ENCODE measurements around the gene PRKCE.

PRKCE gene

GRCh38 chr2:46008091-46008870 lies 356.8 kb downstream of the PRKCE start:
- no peak for DNase-seq

GRCh38 chr2:46009315-46009714 lies 357.8 kb downstream of the PRKCE start:
- DNase-seq = no peak

GRCh38 chr2:46009772-46010171 lies 358.3 kb downstream of the PRKCE start:
- DNase-seq = no peak

GRCh38 chr2:46010223-46010924 lies 358.9 kb downstream of the PRKCE start:
- DNase-seq = no peak

GRCh38 chr2:46010925-46011490 lies 359.5 kb downstream of the PRKCE start:
- no peak for DNase-seq

GRCh38 chr2:46012618-46013240 lies 361.3 kb downstream of the PRKCE start:
- DNase-seq = no peak

GRCh38 chr2:46013726-46014125 lies 362.3 kb downstream of the PRKCE start:
- no peak for DNase-seq

GRCh38 chr2:46014911-46015654 lies 363.6 kb downstream of the PRKCE start:
- no peak for DNase-seq

- no peak for DNase-seq
Observed at GRCh38 chr2:46015671-46016070, 364.2 kb downstream of the PRKCE start.

GRCh38 chr2:46016091-46016490 lies 364.6 kb downstream of the PRKCE start:
- DNase-seq = no peak

GRCh38 chr2:46018773-46019591 lies 367.5 kb downstream of the PRKCE start:
- no peak for DNase-seq

- DNase-seq = no peak
Observed at GRCh38 chr2:46020416-46020815, 368.9 kb downstream of the PRKCE start.

- DNase-seq = no peak
Observed at GRCh38 chr2:46023165-46023854, 371.8 kb downstream of the PRKCE start.

- DNase-seq = no peak
Observed at GRCh38 chr2:46024146-46024779, 372.8 kb downstream of the PRKCE start.

- DNase-seq = no peak
Observed at GRCh38 chr2:46025081-46025480, 373.6 kb downstream of the PRKCE start.

- DNase-seq = no peak
Observed at GRCh38 chr2:46025676-46026075, 374.2 kb downstream of the PRKCE start.

- no peak for DNase-seq
Observed at GRCh38 chr2:46026431-46026830, 375.0 kb downstream of the PRKCE start.

GRCh38 chr2:46029332-46029811 lies 377.9 kb downstream of the PRKCE start:
- no peak for DNase-seq

- no peak for DNase-seq
Observed at GRCh38 chr2:46030330-46030729, 378.9 kb downstream of the PRKCE start.

GRCh38 chr2:46032161-46032813 lies 380.8 kb downstream of the PRKCE start:
- no peak for DNase-seq

All from stimulated activated CD4-positive, alpha-beta T cell treated with anti-CD3 and anti-CD28 coated beads, Interleukin-15, amount 100 ng/mL, for 24 hours (primary cell).